GM06990 (cell line): ENCODE data around the gene PALS2.
A peak's percentile ranks its signal among the peaks of the same experiment; 100 is the strongest.

Experiments used
- DNase-seq: peaks from one replicate; pipeline ENCODE4 v3.0.0-alpha.2; 2011; ENCODE audit not compliant: insufficient read length; ENCODE audit errors: extremely low read depth
- H3K27me3 ChIP-seq: replicated peaks from 2 replicates; pipeline ENCODE4 v1.6.0; 2011; ENCODE audit warnings: low read length; ENCODE audit not compliant: control insufficient read depth, insufficient read depth
- H3K36me3 ChIP-seq: 2 replicates; pipeline ENCODE4 v1.5.1; 2011; ENCODE audit warnings: low read length; ENCODE audit not compliant: control insufficient read depth, insufficient read depth
- H3K4me3 ChIP-seq: replicated peaks from 2 replicates; pipeline ENCODE4 v1.5.1; 2011; ENCODE audit warnings: low read depth, mild to moderate bottlenecking, control low read depth, low read length
- TF ChIP-seq, protein P1 (sequence below): IDR thresholded peaks from 2 replicates; pipeline ENCODE4 v1.5.1; 2011; ENCODE audit warnings: low read length, control low read depth, mild to moderate bottlenecking, inconsistent platforms; ENCODE audit not compliant: insufficient read depth, poor library complexity, severe bottlenecking

PALS2 gene

DNA sequence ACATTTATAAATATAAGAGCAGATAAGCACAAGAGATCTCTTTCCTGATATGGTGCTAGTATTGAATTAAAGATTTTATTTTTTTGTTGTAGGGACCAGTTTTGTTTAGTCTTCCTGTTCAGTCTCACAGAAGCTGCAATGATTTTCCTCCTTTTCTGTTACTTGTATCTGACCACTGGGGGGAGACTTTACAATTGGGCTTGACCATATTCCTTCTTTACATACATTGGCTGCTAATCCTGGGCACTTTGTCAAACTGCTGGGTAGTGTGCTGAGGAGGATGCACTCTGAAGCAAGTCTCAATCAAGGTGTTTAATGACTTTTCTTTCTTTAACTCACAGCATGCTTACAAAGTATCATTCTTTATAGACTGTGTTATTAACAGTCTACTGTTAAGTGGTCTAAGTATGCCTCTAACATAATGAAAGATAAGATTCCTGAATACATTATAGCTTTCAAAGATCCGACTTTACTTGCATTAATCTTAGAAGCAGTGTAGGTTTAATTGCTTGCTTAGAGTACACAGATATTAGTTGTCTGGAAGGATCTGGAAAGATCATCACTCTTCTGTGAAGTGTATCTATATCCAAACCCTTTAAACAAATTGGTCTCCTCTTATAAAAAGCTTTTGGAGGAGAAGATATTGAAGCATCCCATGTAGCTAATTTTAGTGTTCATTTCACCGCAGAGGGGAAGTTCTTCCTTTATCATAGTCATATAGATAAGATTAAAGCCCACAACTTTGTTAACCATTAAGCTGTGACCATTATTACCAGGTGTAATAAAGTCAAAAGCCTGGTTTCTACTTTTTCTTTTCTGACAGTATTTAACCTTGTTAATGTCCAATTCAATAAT lies 3.1 kb downstream of the PALS2 start:
- H3K36me3 ChIP-seq, result no peaks in the 10 kb centered on the region
- no peaks in the 10 kb centered on the region for H3K27me3 ChIP-seq
- no peak overlapping the region for H3K4me3 ChIP-seq
- no peak for DNase-seq
- TF ChIP-seq, protein P1, sequence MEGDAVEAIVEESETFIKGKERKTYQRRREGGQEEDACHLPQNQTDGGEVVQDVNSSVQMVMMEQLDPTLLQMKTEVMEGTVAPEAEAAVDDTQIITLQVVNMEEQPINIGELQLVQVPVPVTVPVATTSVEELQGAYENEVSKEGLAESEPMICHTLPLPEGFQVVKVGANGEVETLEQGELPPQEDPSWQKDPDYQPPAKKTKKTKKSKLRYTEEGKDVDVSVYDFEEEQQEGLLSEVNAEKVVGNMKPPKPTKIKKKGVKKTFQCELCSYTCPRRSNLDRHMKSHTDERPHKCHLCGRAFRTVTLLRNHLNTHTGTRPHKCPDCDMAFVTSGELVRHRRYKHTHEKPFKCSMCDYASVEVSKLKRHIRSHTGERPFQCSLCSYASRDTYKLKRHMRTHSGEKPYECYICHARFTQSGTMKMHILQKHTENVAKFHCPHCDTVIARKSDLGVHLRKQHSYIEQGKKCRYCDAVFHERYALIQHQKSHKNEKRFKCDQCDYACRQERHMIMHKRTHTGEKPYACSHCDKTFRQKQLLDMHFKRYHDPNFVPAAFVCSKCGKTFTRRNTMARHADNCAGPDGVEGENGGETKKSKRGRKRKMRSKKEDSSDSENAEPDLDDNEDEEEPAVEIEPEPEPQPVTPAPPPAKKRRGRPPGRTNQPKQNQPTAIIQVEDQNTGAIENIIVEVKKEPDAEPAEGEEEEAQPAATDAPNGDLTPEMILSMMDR, result peak; percentile 68

DNA sequence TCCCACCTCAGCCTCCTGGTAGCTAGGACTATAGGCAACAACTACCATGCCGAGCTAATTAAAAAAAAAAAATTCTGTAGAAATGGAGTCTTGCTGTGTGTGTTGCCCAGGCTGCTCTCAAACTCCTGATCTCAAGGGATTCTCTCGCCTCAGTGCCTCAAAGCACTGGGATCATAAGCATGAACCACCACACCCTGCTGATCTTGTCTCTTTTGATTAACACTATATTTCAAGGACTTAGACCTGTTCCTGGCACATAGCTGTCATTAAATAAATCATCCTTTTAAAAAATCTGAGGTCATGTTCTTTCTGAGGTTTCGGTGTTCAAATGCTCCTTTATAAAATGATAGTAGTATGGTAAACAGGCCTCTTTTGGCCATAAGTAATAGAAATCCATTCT lies 4.8 kb downstream of the PALS2 start:
- Histone ChIP-seq H3K4me3 (no peak overlapping the region), H3K36me3 (no peaks in the 10 kb centered on the region), H3K27me3 (no peaks in the 10 kb centered on the region)
- DNase-seq, result no peak
- TF ChIP-seq, protein P1, result no peak

DNA sequence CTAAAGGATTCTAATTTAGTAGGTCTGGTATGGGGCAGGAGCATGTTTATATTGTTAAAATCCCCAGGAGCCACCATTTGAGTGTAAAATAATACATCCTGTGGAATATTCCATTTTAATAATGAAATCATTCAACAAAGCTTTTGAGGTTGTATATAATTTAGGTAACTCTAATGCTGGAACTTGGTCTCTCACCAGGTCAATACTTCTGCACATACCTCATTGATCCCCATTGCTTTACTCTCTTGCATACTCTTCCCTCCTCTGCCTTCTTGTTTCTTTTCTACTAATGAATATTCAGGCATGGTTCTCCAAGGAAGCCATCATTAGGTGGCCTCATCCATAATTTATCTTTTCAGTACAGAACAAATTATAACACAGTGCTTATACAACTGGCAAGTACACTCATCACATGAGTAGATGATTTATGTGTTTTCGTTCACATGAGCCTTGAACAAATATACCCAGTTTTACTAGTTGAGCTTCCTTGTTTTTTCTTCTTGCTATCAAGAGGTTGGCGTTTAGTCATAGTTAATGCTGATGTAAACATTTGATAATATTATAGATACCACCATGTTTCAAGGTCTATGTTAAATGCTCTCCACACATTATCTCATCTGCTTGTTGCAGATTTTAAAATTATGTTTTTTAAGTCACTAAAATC lies 7.2 kb downstream of the PALS2 start:
- DNase-seq, result no peak
- TF ChIP-seq, protein P1, result no peak
- Histone ChIP-seq H3K4me3 (no peak overlapping the region), H3K27me3 (no peaks in the 10 kb centered on the region), H3K36me3 (no peaks in the 10 kb centered on the region)

DNA sequence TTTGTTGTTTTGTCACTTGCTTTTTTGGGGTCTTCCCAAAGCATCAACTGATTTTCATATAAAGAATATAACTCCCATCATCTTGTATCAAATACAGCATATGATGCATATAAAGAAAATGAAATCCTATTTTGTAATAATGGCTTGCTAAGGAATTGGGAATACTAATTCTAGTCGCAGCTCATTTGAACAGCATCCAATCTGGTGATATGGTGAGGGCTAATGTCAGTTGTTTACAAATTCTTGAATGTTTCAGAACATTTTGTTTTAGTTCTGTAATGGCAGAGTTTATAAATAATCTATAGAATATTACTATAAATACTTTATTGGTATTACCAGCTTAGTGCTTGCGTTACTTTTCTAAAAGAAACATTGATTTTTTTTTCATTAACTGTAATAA lies 8.9 kb downstream of the PALS2 start:
- TF ChIP-seq, protein P1, result no peak
- no peaks in the 10 kb centered on the region for H3K36me3 ChIP-seq
- DNase-seq, result no peak

DNA sequence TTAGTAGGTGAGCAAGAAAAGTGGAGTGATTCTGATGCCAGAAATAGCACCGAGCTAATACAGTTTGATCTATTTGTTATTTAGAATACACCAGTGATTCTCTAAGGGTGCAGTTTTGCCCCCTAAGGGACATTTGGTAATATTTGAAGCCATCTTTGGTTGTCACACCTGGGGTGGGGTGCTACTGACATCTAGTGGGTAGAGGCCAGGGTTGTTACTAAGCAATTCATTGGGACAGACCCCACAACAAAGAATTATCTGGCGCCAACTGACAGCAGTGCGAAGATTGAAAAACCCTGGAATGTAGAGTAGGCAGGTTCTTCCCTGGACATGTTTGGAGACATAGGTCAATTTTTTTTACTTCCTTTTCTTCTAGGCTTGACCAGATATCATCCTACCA lies 14.6 kb downstream of the PALS2 start:
- Histone ChIP-seq H3K4me3 (no peak overlapping the region), H3K36me3 (no peaks in the 10 kb centered on the region), H3K27me3 (no peaks in the 10 kb centered on the region)
- DNase-seq, result no peak
- TF ChIP-seq, protein P1, result peak; percentile 78

More for the DNA sequence above, 8.9 kb downstream of the PALS2 start:
- Histone ChIP-seq H3K4me3 (no peak overlapping the region), H3K27me3 (no peaks in the 10 kb centered on the region)
